GM18526 (cell line): ENCODE results near the gene DPP3.
A peak's percentile ranks its signal among the peaks of the same experiment; 100 is the strongest.

ENCODE experiments used
- POLR2A ChIP-seq: IDR thresholded peaks from 3 replicates; pipeline ENCODE4 v1.6.1; 2011; ENCODE audit not compliant: insufficient read length; ENCODE audit errors: extremely low read depth

Gene DPP3

DNA sequence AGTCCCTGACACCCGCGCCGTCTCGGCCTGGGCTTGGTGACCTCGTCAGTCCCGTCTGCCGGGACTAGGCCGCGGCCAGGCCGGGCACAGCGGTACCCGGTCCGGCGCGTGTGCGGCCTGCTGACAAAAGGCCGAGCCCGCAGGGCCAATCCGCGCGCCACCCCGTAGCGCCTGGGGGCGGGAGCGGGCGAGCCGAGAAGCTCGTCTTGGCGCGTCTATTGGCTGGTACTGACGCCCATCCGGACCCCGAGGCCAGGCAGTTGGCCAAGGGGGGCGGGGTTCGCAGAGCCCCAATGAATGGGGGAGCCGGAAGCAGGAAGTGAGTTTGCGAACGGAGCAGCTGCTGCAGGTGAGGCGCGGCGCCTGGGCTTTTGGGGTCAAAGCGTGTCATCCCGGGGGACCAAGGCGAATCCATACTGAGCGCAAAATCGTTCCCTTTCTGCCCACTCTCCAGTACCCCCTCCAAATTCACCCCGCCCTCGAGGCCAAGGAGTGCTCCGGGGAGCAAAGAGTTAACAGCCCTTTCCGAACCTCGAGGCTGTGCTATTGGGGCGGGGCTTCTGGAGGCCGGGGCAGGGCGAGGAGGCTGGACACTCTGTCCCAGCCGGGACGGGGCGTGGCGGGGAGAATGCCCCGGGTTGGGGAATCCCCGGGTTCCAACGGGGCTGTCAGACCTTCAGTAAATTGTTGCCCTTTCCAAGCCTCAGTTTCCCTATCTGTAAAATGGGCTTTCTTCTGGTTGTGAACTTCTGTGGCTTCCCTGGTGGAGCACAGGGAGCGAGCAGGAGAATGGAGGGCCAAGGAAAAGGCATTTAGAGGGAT, at the start of gene DPP3:
Gene DPP3, plus strand, starts transcription at position 318 of the 822 bp plus-strand sequence. CDS start 1,767 bp downstream, outside the sequence.
- peak; percentile 89 for TF ChIP-seq POLR2A

- no peak for TF ChIP-seq POLR2A
Observed at GRCh38 chr11:66432597-66432996, 47.6 kb upstream of the DPP3 start.

- no peak for TF ChIP-seq POLR2A
Observed at GRCh38 chr11:66437979-66438503, 42.2 kb upstream of the DPP3 start.

- TF ChIP-seq POLR2A: peak; percentile 58
Observed at GRCh38 chr11:66438504-66439466, 41.4 kb upstream of the DPP3 start, which contains the start of gene MRPL11. TSS of gene MRPL11 (minus strand) at chr11:66438848. CDS start at chr11:66438754, 94 bp downstream.

DNA sequence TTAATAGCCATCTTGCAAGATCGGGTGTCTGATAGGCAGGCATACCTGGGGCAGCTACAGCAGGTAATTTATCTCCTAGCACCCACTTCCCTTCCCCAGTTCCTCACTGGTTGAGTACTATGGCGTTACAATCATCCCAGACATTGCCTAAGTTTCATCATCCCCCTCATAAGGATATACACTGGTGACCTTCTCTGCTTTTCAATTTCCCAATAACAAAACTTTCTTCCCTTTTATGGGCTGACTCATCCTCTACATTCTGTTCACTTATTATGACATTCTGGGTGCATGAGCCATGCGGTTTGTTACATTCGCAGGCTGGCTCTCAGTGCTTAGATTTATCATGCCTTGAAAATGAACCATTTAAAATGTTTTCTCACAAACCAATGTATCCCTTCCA, 36.6 kb upstream of the DPP3 start:
- no peak for TF ChIP-seq POLR2A

GRCh38 chr11:66447012-66447411, 33.2 kb upstream of the DPP3 start:
- no peak for TF ChIP-seq POLR2A

DNA sequence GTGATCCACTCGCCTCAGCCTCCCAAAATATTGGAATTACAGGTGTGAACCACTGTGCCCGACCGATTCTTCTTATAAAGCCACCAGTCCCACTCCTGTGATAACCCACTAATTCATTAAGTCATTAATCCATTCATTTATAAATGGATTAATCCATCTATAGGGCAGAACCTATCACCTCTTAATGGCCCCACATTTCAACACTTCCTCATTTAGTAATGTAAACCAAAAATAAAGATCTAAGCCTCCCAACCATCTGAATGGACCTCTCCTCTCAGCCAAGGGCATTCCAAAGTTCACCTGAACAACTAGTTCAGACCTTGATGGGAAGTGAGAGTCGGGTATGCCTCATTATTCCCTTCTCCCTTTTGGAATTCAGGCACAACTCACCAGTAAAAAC, 31.7 kb upstream of the DPP3 start:
- TF ChIP-seq POLR2A: no peak

GRCh38 chr11:66450560-66450959, 29.7 kb upstream of the DPP3 start:
- no peak for TF ChIP-seq POLR2A

GRCh38 chr11:66451663-66452062, 28.6 kb upstream of the DPP3 start:
- TF ChIP-seq POLR2A: no peak

DNA sequence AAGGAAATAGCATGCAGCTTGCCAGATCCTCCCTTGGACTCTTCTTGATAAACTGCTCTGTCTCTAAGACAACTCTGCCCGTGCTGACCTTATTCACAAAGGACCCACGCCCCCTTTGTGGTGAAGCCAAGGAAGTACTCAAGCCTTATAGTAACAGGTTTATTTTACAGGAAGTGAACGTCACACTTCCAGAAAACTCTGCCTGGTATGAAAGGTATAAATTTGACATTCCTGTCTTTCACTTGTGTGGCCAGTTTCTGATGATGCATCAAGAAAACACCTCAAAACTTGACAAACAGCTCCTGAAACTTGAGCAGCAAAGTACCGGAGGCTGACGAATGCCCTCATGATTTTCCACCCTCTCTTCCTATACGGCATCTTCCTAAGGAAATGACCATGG, 26.0 kb upstream of the DPP3 start:
- TF ChIP-seq POLR2A: no peak

DNA sequence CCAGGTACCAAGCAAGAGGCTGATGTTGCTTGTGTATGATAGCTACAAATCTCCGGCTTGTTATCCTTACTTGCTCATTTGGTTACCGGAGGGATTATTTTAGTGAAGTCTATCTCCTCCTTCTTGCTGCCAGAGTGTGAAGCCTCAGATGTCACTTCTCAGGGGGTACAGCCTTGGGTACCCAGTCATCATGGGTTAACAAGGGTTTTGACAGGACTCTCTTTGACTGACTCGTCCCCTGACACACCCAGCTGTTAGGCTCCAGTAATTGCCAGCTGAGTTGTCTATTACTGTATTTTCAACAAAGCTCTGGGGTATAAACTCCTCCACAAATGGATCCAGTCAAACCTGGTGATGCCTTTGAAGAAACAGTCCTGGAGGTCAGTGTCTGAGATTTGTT, 25.4 kb upstream of the DPP3 start:
- no peak for TF ChIP-seq POLR2A

GRCh38 chr11:66457826-66458225, 22.4 kb upstream of the DPP3 start:
- TF ChIP-seq POLR2A: no peak

GRCh38 chr11:66459138-66459778, 21.0 kb upstream of the DPP3 start:
- no peak for TF ChIP-seq POLR2A

DNA sequence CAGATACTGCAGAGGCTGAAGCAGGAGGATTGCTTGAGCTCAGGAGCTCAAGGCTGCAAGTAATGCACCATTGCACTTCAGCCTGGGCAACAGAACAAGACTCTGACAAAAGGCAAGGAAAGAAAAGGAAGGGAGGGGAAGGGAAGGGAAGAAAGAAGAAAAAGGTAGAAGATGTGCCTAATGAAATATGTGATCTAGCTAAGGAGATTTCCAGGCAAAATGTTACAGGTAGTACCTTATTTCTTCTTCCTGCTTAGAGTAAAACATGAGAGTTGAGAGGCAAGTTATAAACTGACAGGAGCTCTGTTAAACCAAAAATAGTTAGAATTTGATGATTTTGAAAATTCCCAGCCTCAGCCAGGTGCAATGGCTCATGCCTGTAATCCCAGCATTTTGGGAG, 18.2 kb upstream of the DPP3 start:
- no peak for TF ChIP-seq POLR2A

DNA sequence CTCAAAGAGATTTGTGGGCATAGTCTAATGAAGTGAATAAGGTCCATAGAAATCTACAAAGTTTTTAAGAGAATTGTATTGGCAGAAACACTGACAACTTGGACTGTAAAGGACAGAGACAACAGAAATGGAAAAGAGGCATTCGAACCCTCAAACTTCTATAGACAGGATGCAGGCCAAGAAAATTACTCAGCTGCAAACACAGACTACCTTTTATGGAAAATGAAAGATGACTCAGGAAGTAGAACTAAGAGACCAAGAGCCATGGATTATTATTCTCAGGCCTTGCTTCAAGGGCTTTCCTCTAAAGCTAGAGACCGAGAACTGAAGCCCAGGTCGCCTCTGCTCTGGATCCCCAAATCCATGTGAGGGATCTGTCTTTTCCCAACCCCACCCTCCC, 17.3 kb upstream of the DPP3 start:
- TF ChIP-seq POLR2A: no peak
